NCI-H226 (cell line): ENCODE results near the gene GSKIP.
"Not testable (repeated sequence)": the region's sequence is repeated elsewhere in the genome, so short reads cannot be mapped to it uniquely, and the experiment has no call there.

ENCODE experiments used
- DNase-seq: peaks from one replicate; pipeline ENCODE4 v3.0.0-alpha.2; 2015

GSKIP gene

GRCh38 chr14:96362965-96363750 lies at the start of gene GSKIP, which contains the start of gene ATG2B:
GSKIP (plus strand) TSS chr14:96363526; CDS start chr14:96382248, 18,722 bp downstream.
ATG2B (minus strand) TSS chr14:96363341; CDS start chr14:96362976, 365 bp downstream.
- DNase-seq: peak; percentile 70

DNA sequence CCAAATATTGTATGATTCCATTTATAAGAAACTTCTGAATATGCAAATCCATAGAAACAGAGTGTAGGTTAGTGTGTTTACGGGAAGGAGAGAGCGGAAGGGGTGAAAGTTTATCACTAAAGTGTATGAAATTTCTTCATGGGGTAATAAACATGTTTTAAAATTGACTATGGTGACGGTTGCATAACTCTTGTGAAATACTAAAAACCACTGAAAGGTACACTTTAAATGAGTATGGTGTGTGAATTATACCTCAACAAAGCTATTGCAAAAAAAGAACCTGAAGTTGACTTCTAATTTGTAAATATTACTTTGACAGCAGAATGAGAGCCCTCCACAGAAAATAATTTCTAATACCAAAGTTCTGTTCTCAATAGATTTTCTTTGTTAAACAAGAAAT lies 47.2 kb upstream of the GSKIP start:
- no peak for DNase-seq

DNA sequence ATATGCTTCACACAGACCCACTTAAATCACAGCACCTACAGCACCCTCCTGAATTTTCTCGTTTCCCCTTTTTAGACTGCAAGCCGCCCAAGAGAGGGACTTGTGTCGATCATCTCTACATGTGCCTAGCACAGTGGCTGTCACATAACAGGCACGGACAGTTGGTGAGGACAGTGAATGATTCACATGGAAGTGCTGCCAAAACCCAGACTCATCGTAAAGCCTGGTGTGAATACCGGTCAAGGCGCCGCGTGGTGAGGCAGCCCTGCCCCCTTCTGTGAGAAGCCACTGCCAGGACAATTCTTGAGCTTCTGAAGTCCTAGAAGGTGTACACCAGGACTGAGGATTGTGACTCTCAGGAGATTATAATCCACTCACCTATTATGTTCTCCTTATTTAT lies 44.5 kb upstream of the GSKIP start:
- DNase-seq: no peak

DNA sequence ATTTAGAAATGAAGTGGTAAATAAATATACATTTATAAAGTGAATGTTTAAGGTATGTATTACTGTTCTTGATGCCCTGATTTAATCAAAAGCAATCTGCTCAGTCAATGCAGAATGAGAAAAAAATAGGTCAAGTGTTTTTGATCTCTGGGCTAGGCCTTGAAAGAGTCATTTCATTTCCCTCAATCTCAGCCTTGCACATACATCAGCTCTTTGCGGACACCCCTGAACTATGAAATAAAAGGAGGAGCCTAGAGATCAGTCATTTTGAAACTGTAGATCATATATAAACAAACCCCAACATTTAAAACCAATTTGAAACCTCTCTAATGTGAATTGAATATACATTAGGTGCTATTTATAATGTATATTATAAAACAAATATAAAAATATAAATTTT lies 42.7 kb upstream of the GSKIP start:
- no peak for DNase-seq

GRCh38 chr14:96324219-96324618 lies 39.1 kb upstream of the GSKIP start:
- no peak for DNase-seq

GRCh38 chr14:96338551-96338950 lies 24.8 kb upstream of the GSKIP start:
- DNase-seq: no peak

DNA sequence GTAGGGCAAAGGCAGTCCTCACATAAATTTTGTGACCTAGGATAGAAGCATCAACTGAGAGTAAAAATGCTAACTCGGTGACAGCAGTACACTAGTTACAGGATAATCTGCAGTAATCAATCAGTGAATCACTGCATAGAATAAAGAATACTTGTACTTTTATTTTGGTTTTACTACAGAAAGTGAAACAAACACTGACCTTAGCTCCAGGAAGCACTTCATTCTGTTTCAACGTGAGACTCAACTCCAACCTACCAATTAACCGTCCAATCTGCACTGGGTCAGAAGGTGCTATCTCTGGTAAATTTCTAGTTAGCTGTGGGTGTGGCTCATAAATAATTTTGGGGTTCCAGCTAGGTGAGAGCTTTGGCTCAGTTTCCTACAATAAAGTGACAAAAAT lies 22.0 kb upstream of the GSKIP start:
- DNase-seq: no peak

- DNase-seq: no peak
These were observed 17.7 kb upstream of the GSKIP start for GRCh38 chr14:96345669-96346068.

- DNase-seq: not testable (repeated sequence)
These were observed 15.4 kb upstream of the GSKIP start for GRCh38 chr14:96347957-96348356.

DNA sequence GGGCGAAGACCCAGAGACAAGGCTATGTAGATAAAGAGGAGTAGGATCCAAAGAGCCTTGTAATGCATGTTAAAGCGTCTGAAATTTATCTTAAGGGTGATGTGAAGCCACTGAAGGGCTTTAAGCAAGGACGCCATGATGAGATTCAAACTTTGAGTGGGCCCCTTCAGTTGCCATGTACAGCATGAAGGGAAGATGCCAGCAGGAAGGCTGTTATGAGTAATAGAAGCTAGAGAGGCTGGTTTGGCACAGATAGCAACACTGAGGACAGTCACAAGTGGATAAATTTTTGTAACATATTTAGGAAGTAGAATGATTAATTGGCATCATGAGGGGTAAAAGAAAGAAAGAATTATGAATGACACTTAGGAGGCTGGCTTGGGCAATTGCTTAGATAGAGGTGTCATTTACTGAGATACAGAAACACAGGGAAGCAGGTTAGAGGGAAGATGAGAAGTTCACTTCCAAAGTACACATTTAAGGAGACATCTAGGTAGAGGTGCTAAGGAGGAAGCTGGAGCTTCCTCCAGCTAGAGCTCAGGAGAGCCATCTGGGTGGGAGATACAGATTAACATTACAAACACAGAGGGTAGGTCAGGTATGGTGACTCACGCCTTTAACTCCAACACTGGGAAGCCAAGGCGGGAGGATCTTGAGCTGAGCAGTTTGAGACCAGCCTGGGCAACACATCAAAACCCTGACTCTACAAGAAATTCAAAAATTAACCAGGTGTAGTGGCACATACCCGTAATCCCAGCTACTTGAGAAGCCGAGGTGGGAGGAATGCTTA lies 13.8 kb upstream of the GSKIP start:
- no peak for DNase-seq

DNA sequence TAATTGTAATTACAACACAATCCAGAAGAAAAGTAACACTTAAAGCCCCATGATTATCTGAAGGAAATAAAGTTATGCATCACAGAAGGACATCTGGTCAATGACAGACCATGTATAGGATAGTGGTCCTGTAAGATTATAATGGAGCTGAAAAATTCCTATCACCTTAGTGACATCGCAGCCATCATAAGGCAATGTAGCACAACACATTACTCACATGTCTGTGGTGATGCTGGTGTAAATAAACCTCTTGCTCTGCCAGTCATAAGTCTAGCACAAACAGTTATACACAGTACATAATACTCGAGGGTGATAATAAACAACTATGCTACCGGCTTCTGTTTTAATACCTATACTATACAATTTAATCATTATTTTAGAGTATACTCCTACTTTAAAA lies 11.3 kb upstream of the GSKIP start:
- DNase-seq: no peak

DNA sequence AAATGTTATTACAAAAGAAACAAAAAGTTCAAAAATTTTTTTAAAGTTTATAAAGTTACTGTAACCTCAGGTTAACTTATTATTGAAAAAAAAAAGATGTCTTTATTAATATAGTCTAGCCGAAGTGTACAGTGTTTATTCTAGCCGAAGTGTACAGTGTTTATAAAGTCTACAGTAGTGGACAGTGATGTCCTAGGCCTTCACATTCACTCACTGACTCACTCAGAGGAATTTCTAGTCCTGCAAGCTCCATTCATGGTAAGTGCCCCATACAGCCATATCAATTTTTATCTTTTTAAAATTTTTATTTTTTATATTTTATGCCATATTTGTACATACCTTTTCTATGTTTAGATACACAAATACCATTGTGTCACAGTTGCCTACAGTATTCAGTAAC lies 10.6 kb upstream of the GSKIP start:
- no peak for DNase-seq

DNA sequence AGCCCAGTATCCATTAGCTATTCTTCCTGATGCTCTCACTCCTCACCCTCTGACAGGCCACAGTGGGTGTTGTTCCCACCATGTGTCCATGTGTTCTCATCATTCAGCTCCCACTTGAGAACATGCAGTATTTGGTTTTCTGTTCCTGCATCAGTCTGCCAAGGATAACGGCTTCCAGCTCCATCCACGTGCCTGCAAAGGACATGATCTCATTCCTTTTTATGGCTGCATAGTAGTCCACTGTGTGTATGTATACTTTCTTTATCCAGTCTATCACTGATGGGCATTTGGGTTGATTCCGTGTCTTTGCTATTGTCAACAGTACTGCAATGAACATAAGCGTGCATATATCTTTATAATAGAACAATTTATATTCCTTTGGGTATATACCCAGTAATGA lies 9.1 kb upstream of the GSKIP start:
- DNase-seq: no peak

GRCh38 chr14:96357216-96357615 lies 6.1 kb upstream of the GSKIP start:
- DNase-seq: no peak

DNA sequence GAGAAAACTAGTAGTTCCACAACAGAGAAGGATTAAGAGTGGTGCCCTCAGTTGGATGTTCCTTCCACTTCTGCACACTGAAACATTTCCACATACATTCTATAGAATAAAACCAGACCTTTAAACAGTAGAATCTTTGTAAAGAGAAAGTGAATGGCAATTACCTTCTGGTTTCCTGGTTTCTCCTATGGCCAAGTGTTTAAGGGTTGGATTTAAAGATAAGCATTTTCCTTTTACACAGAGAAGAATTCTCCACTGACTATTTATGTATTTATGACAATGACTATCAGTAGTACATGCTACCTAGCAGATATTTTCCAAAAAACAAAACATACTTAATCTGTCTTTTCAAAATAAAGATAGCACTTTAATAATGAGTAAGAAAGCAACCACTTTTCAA lies 3.4 kb upstream of the GSKIP start:
- no peak for DNase-seq

- DNase-seq: peak; percentile 55
These were observed 1.0 kb upstream of the GSKIP start for GRCh38 chr14:96362071-96362964.

DNA sequence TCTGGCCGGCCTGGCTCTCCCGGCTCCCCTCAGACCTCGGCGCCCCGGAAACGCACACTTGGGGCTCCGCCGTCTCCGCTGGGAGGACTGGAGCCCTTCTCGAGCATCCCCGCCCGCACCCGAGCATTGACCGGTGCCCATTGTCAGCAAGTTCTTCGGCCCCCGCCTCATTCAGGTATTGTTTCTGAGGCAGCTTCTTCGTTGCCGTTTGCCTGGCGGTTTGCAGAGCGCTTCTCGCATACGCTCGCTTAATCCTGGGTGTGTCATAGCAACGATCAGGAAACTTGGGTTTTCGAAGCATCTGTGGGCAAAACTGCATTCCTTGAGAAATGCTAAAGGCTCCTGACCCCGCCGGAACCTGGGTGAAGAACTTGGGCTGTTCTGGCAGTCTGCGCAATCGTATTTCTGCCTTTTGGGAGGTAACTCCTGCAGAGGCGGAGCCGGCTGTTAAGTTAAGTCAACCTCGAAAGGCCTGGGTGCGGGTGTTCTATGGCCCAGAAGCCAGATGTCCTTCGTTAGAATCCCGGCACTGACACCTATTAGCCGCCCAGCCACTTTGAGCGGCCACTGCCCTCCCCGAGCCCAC lies 518 bp downstream of the GSKIP start:
- DNase-seq: peak; percentile 53

GRCh38 chr14:96364962-96365361 lies 1.6 kb downstream of the GSKIP start:
- no peak for DNase-seq

DNA sequence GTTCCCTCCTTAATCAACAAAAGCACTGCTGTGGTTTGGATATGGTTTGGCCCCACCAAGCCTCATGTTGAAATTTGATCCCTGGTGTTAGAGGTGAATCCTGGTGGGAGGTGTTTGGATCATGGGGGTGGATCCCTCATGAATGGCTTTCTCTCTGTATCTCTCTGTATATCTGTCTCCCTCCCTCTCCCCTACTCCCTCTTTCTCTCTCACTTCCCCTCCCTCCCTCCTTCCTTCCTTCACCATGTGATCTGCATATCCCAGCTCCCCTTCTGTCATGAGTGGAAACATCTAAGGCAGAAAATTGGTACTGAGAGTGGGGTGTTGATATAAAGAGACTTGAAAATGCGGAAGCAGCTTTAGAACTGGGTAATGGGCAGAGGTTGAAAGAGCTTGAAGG lies 5.2 kb downstream of the GSKIP start:
- DNase-seq: no peak

DNA sequence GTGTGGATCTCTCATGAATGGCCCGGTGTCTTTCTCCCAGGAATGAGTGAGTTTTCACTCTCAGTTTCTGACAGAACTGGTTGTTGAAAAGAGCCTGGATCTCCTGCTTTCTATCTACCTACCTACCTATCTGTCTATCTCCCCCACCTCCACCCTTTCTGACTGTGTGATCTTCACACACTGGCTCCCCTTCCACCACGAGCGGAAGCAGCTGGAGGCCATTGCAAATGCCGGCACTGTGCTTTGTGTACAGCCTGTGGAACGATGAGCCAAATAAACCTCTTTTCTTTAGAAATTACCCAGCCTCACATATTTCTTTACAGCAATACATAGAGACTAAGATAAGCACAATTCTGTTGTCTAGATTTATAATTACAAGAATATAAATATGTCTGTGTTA lies 7.2 kb downstream of the GSKIP start:
- no peak for DNase-seq

DNA sequence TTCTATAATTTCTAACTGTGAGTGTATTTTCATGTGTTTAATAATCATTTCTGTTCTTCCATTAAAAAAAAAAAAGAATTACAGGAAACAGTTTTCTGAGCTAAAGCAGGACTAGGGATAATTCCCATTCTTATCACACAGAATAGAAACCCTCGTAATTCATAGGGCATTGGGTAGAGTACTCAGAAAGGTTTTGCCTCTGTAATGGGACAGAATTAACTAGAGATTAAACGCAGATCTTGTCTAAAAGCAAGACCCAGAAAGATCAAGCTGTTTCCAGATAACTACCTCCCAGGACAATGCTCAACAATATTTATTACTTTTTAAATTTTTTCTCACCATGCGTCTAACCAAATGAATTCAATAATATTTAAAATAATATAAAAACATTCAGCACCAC lies 10.2 kb downstream of the GSKIP start:
- DNase-seq: no peak

- no peak for DNase-seq
These were observed 12.8 kb downstream of the GSKIP start for GRCh38 chr14:96376093-96376492.

GRCh38 chr14:96380735-96381134 lies 17.4 kb downstream of the GSKIP start:
- DNase-seq: no peak
